ENCODE results near the gene DHRS7B. TPM values are rescaled to one million over a fixed set of nuclear protein-coding genes. Genes with fewer than 3 reads are reported as not detected.
"Not testable (repeated sequence)": the region's sequence is repeated elsewhere in the genome, so short reads cannot be mapped to it uniquely, and the experiment has no call there.

DHRS7B gene
- polyA plus RNA-seq, 1 donor from 2014 or later, result 35.8 TPM

GRCh38 chr17:21143695-21144094 is 16.9 kb downstream of the DHRS7B start:
- TF ChIP-seq REST (IDR thresholded peaks at IDR 0.05; ENCODE audit: borderline replicate concordance) (no peak), EZH2 (IDR thresholded peaks at IDR 0.05; ENCODE audit: borderline replicate concordance, insufficient read depth, low read length, poor library complexity, severe bottlenecking) (no peak)
- Histone ChIP-seq H2AFZ (ENCODE audit: low read depth, low read length) (no peak overlapping the region), H3K36me3 (ENCODE audit: insufficient read depth, low read length) (no peaks in the 10 kb centered on the region), H3K27me3 (ENCODE audit: insufficient read depth, low read depth, low read length) (no peaks in the 10 kb centered on the region), H3K79me2 (replicated peaks; ENCODE audit: insufficient read depth, low read length) (no peaks in the 10 kb centered on the region), H3K9me3 (ENCODE audit: low read length) (no peaks in the 10 kb centered on the region), H3K4me2 (ENCODE audit: low read length) (no peak overlapping the region), H4K20me1 (ENCODE audit: insufficient read depth) (no peaks in the 10 kb centered on the region), H3K9me2 (ENCODE audit: insufficient read depth, low read length) (no peaks in the 10 kb centered on the region), H3K4me3 (ENCODE audit: low read length) (no peak overlapping the region), H3F3A (ENCODE audit: insufficient read depth, low read length, poor library complexity, severe bottlenecking) (no peaks in the 10 kb centered on the region), H3K27ac (ENCODE audit: low read length) (no peak overlapping the region), H3K9ac (ENCODE audit: low read length) (no peak overlapping the region)

- not testable (repeated sequence) for H4K20me1 ChIP-seq (ENCODE audit: insufficient read depth); H2AFZ ChIP-seq (ENCODE audit: low read depth, low read length); H3K4me2 ChIP-seq (ENCODE audit: low read length); H3K9ac ChIP-seq (ENCODE audit: low read length); H3K9me2 ChIP-seq (ENCODE audit: insufficient read depth, low read length); H3K27me3 ChIP-seq (ENCODE audit: insufficient read depth, low read depth, low read length); H3F3A ChIP-seq (ENCODE audit: insufficient read depth, low read length, poor library complexity, severe bottlenecking); H3K36me3 ChIP-seq (ENCODE audit: insufficient read depth, low read length); H3K9me3 ChIP-seq (ENCODE audit: low read length); H3K79me2 ChIP-seq (replicated peaks; ENCODE audit: insufficient read depth, low read length); H3K4me3 ChIP-seq (ENCODE audit: low read length); H3K27ac ChIP-seq (ENCODE audit: low read length)
Observed at GRCh38 chr17:21144299-21144698, 17.5 kb downstream of the DHRS7B start.

GRCh38 chr17:21146362-21147015 is 19.7 kb downstream of the DHRS7B start:
- no peaks in the 10 kb centered on the region for H3F3A ChIP-seq (ENCODE audit: insufficient read depth, low read length, poor library complexity, severe bottlenecking)
- no peaks in the 10 kb centered on the region for H3K27me3 ChIP-seq (ENCODE audit: insufficient read depth, low read depth, low read length)
- TF ChIP-seq RAD21 (conservative IDR thresholded peaks at IDR 0.05) (no peak), SMC3 (conservative IDR thresholded peaks at IDR 0.05; ENCODE audit: poor library complexity) (no peak), EZH2 (IDR thresholded peaks at IDR 0.05; ENCODE audit: borderline replicate concordance, insufficient read depth, low read length, poor library complexity, severe bottlenecking) (no peak), POLR2AphosphoS5 (IDR thresholded peaks at IDR 0.05) (no peak)
- H4K20me1 ChIP-seq (ENCODE audit: insufficient read depth), result no peaks in the 10 kb centered on the region
- H3K9me3 ChIP-seq (ENCODE audit: low read length), result no peaks in the 10 kb centered on the region
- H3K36me3 ChIP-seq (ENCODE audit: insufficient read depth, low read length), result no peaks in the 10 kb centered on the region
- H3K9ac ChIP-seq (ENCODE audit: low read length), result no peak overlapping the region
- no peaks in the 10 kb centered on the region for H3K79me2 ChIP-seq (replicated peaks; ENCODE audit: insufficient read depth, low read length)
- H3K9me2 ChIP-seq (ENCODE audit: insufficient read depth, low read length), result no peaks in the 10 kb centered on the region
- no peak overlapping the region for H3K4me2 ChIP-seq (ENCODE audit: low read length)
- no peak overlapping the region for H3K4me3 ChIP-seq (ENCODE audit: low read length)
- H3K27ac ChIP-seq (ENCODE audit: low read length), result no peak overlapping the region
- no peak overlapping the region for H2AFZ ChIP-seq (ENCODE audit: low read depth, low read length)

- Histone ChIP-seq H3K27ac (ENCODE audit: low read length) (no peak overlapping the region), H3K4me2 (ENCODE audit: low read length) (no peak overlapping the region), H3K9me2 (ENCODE audit: insufficient read depth, low read length) (no peaks in the 10 kb centered on the region), H3K9me3 (ENCODE audit: low read length) (no peaks in the 10 kb centered on the region), H3K79me2 (replicated peaks; ENCODE audit: insufficient read depth, low read length) (no peaks in the 10 kb centered on the region), H3K36me3 (ENCODE audit: insufficient read depth, low read length) (no peaks in the 10 kb centered on the region), H3K9ac (ENCODE audit: low read length) (no peak overlapping the region), H4K20me1 (ENCODE audit: insufficient read depth) (no peaks in the 10 kb centered on the region), H2AFZ (ENCODE audit: low read depth, low read length) (no peak overlapping the region), H3K27me3 (ENCODE audit: insufficient read depth, low read depth, low read length) (no peaks in the 10 kb centered on the region), H3K4me3 (ENCODE audit: low read length) (no peak overlapping the region), H3F3A (ENCODE audit: insufficient read depth, low read length, poor library complexity, severe bottlenecking) (no peaks in the 10 kb centered on the region)
- TF ChIP-seq REST (IDR thresholded peaks at IDR 0.05; ENCODE audit: borderline replicate concordance) (no peak), SMC3 (conservative IDR thresholded peaks at IDR 0.05; ENCODE audit: poor library complexity) (no peak), RAD21 (conservative IDR thresholded peaks at IDR 0.05) (no peak), EZH2 (IDR thresholded peaks at IDR 0.05; ENCODE audit: borderline replicate concordance, insufficient read depth, low read length, poor library complexity, severe bottlenecking) (no peak), TAF1 (IDR thresholded peaks at IDR 0.05; ENCODE audit: low read depth) (no peak)
Observed at GRCh38 chr17:21149621-21150020, 22.9 kb downstream of the DHRS7B start.
